Glomerular endothelial cell (primary cell): ENCODE data around the gene CRTC1. TPM values are rescaled to one million over a fixed set of nuclear protein-coding genes. Genes with fewer than 3 reads are reported as not detected.

Experiments
- DNase-seq: peaks from one replicate; pipeline ENCODE4 v3.0.0-alpha.2; 2011; ENCODE audit warnings: low read depth, low spot score; ENCODE audit errors: extremely low read depth
- total RNA-seq: library from RNA; depleted of rRNA; stranded (reverse); fragments of >200 nt; gene quantifications from 2 replicates; pipeline ENCODE4 v1.2.3, GENCODE V29; 2015

CRTC1 gene
- total RNA-seq, 1 donor from 2014 or later, result 4.7 TPM

- DNase-seq, result no peak
Observed at GRCh38 chr19:18699403-18700054, 16.0 kb downstream of the CRTC1 start.

GRCh38 chr19:18700501-18701249 is 17.2 kb downstream of the CRTC1 start:
- no peak for DNase-seq

GRCh38 chr19:18701250-18701608 is 17.7 kb downstream of the CRTC1 start:
- no peak for DNase-seq

- DNase-seq, result no peak
Observed at GRCh38 chr19:18704054-18704453, 20.6 kb downstream of the CRTC1 start.

GRCh38 chr19:18704971-18705370 is 21.5 kb downstream of the CRTC1 start:
- DNase-seq, result no peak

- DNase-seq, result no peak
Observed at GRCh38 chr19:18708452-18709231, 25.2 kb downstream of the CRTC1 start.

- DNase-seq, result no peak
Observed at GRCh38 chr19:18709546-18709945, 26.1 kb downstream of the CRTC1 start.

- no peak for DNase-seq
Observed at GRCh38 chr19:18710186-18710585, 26.7 kb downstream of the CRTC1 start.

GRCh38 chr19:18710996-18711751 is 27.7 kb downstream of the CRTC1 start:
- DNase-seq, result no peak

- DNase-seq, result no peak
Observed at GRCh38 chr19:18711893-18712292, 28.4 kb downstream of the CRTC1 start.

GRCh38 chr19:18712981-18713380 is 29.5 kb downstream of the CRTC1 start:
- no peak for DNase-seq

- DNase-seq, result no peak
Observed at GRCh38 chr19:18713550-18714117, 30.2 kb downstream of the CRTC1 start.

- DNase-seq, result no peak
Observed at GRCh38 chr19:18715416-18715815, 31.9 kb downstream of the CRTC1 start.

GRCh38 chr19:18716857-18717256 is 33.4 kb downstream of the CRTC1 start:
- DNase-seq, result no peak

- no peak for DNase-seq
Observed at GRCh38 chr19:18717601-18718000, 34.1 kb downstream of the CRTC1 start.

GRCh38 chr19:18718015-18718526 is 34.6 kb downstream of the CRTC1 start:
- DNase-seq, result no peak

- no peak for DNase-seq
Observed at GRCh38 chr19:18718846-18719458, 35.5 kb downstream of the CRTC1 start.

- no peak for DNase-seq
Observed at GRCh38 chr19:18719541-18719940, 36.1 kb downstream of the CRTC1 start.

- DNase-seq, result no peak
Observed at GRCh38 chr19:18723871-18724377, 40.4 kb downstream of the CRTC1 start.
